NCI-H2081 (cell line): Measurements from ENCODE around the gene MED12.

Experiments
- DNase-seq, 2 experiments: peaks; one replicate each; lab custom pipeline; 2025; lab: John Stamatoyannopoulos, UW

MED12 gene

DNA sequence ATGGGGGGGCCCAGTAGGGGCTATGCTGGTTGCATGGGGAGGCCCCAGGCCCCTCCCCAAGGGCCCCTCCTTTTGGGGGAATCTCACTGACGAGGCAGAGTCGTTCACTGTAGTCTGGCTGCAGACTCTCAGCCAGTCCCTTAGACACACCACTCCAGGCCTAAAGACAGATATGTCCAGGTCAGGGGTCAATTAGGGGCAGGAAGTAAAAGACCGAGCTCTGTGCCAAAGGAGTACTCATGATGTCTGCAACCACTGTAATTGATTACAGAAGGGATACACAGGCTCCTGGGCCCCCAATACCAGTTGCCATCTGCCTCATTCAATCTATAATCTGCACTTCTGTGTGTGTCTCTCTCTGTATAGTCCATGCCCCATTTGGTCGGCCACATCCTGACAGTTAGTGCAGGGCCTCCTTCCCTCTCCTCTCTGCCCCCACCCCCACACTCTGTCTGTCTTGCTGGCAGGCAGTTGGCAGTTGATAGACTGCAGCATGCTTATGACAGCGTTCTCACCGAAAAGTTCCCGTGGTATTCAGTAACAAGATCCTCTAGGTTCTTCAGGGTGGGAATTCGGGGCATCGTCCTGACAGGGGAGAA is 10.5 kb upstream of the MED12 start:
- no peak for DNase-seq

DNA sequence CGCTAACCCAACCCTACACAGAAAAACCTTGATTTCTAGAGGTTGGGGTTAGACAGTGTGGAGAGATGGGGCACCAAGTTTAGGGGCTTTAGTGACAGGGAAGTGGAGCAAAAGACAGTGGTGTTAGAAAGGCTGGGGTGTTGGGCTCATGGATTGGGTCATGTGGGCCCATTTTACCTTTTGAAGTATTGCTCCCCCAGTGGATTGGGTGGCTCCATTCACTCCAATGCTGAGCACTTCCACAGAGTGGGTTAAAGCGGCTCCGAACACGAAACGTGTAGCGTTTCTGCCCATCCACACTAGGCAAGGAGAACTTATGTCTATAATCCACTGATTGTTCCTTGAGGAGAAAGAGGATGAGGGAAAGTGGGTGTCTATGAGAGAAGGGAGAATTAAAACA is 9.3 kb upstream of the MED12 start:
- DNase-seq = no peak

DNA sequence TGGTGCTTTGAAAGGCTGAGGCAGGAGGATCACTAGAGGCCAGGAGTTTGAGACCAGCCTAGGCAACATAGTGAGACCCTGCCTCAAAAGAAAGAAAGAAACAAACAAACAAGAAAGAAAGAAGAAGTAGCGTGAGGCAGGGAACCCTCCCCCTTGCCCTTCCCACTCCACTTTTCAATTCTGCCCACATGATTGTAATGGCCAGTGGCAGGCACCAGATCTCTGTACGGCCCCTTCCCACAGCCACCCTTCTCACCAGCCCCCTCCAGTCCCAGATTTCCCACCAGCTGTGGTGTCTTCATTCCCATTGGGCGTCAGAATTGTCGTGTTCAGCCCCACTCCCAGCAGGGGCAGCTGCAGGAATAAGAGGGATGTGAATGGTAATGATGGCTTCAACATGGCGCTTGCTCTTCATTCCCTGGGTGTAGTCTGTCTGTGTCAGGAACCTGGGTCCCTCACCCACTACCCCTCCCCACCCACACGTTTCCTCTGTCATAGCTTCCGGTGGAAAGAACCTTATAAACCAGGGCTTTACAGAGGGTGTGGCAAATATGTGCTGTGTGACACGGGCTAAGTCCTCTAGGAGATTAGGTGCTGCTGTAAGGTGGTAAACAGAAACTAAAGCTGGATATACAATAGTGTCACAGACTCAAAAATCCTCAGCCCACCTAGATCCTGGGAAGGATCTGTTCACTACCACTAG is 7.1 kb upstream of the MED12 start, which contains the start of gene IL2RG:
Gene IL2RG (minus strand): TSS at position 437 of the 703 bp plus-strand sequence. CDS start 38 bp downstream, at position 399.
- no peak for DNase-seq

DNA sequence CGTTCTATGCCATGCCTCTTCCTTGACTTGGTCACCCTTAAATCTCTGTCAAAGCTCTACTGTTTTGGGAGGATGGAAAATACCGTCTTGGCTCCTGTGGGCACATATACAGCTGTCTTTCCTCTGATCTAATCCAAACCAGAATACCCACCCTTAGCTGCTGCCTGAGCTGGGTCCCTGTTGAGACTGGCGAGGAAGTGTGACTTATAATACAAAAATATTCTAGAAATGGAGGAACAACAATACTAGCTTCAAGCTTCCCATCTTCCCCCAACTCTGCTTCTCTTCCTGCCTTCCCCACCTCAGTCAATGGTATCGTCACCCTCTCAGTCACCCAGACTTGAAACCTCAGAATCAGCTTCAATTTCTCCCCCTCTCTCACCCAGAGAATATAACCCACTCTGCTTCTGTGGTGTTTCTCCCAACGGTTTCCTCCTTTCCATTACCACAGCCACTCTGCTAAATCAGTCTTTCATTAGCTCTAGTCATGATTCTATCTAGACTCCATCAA is 6.4 kb upstream of the MED12 start:
- DNase-seq = no peak

DNA sequence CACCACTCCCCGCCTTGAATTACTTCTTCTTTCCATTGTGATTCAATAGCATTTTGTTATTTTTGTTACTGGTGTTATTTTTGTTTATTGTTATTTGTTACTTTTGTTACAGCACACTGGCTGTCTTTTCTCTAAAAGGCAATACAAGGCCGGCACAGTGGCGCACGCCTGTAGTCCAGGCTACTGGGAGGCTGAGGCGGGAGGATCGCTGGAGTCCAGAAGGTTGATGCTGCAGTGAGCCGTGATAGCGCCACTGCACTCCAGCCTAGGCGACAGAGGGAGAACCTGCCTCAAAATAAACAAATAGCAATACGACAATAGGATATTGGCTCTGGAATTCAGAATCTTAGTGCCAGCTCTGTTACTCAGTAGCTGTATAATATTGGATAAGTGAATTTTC is 1.0 kb upstream of the MED12 start:
- DNase-seq = no peak

DNA sequence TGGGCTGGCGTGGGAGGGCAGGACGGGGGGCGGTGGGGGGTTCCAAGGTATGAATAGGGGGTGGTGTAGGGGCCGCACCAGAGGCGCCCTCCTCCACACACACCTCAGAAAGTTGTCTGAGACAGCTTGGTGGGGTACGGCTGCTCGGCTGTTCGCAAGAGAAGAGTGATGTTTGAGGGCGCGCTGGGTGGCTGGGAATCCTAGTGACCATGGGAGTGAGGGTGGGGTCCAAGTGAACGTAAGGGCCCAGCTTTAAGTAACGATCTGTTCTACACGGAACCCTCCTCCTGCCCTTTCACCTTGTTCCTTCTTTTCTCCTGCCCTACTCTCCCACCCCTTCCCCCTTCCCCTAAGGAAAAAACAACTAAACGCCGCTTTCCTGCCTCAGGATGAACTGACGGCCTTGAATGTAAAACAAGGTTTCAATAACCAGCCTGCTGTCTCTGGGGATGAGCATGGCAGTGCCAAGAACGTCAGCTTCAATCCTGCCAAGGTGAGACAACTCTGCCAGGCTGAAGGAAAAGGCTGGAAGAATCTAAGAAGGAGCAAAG is 664 bp downstream of the MED12 start:
- no peak for DNase-seq

DNA sequence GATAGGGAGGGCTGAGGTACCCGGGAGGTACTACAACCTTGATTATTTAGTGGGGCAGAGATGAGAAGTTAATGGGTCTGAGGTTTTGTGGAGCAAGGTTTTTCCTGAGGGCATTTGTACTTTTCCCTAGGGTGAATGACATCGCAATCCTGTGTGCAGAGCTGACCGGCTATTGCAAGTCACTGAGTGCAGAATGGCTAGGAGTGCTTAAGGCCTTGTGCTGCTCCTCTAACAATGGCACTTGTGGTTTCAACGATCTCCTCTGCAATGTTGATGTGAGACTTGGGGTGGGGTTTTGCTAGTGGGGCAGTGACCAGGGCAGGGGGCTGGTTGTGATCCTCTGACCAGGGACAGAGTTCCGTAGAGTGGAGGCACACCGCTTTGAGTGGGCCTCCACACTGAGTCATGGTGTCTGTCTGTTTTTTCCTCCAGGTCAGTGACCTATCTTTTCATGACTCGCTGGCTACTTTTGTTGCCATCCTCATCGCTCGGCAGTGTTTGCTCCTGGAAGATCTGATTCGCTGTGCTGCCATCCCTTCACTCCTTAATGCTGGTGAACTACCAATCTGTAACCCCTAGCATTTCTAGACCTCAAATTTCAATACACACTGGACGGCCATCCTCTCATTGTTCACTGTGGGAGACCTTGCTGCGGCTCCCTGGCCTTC is 9.9 kb downstream of the MED12 start:
- DNase-seq = no peak

DNA sequence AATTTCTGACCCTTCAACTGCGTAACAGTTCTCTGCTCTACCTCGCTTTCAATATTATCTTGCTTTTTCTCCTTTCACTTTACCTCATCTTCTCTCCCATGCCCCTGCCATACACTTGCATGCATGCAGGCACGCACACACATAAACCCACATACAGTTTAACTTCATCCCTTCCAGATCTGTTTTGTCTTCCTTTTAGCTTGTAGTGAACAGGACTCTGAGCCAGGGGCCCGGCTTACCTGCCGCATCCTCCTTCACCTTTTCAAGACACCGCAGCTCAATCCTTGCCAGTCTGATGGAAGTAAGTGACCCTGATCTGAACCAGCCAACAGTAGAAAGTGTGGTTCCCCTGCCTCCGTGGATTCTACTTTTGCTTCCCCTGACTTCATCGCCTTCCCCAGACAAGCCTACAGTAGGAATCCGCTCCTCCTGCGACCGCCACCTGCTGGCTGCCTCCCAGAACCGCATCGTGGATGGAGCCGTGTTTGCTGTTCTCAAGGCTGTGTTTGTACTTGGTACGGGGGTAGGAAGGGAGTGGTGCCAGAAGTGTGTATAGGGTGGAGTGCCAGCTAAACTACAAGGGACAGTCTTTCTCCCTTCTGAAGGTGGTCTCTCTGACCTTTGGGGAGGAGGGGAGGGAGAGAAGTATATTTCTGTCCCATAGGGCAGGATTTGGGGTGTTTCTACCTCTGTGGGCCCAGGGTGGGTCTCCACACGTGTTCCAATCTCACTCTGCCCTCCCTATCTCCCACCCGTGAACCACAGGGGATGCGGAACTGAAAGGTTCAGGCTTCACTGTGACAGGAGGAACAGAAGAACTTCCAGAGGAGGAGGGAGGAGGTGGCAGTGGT is 10.7 kb downstream of the MED12 start:
- DNase-seq = peak; percentile 29 to 34

DNA sequence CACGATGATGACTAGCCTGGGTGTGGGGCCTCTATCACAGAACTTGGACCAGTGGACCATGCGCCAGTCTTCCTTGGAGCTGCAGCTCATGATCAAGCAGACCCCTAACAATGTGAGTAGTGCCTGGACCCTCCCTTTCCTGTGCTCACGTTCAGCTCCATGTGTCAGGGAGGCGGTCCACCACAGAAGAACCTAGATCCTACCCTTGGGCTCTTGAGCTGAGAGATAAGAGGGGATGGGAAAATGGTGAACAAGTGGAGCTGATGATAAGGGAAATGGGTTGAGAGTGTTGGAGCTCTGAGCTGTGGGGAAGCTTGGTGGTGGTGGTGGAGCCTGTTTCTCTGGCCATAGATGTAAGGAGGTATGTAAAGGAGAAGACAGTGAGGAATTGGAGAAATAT is 13.1 kb downstream of the MED12 start:
- DNase-seq = no peak

DNA sequence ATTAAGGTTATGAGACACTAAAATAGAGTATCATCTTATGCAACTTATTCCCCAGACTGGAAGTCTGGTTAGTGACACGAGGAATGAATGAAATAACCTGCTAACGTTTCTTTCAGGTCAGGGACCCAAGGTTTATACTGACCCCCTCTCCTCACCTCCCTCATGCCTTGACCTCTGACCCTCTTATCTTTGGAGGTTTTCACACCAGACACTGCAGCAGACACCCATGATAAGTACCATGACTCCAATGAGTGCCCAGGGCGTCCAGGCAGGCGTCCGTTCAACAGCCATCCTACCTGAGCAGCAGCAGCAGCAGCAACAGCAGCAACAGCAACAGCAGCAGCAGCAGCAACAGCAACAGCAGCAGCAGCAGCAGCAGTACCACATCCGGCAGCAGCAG is 22.0 kb downstream of the MED12 start:
- DNase-seq = no peak

DNA sequence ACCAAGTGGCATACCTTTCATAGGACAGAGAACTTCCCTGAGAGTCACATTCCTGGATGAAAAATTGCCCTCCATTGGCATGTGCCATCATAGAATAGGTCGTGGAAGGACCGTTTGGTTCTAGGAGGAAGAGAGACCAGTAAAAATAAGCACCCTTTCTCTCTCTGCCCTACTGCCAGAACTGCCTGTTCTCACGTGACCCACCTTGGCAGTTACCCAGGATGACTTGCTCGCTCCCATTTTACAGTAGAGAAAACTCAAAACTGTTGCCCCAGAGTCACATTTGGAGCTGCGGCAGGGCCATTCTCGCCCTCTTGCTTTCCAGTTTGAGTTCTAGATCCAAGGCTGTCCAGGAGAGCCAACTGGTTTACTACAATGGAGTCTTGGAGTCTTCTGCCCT is 25.1 kb downstream of the MED12 start:
- DNase-seq = no peak

DNA sequence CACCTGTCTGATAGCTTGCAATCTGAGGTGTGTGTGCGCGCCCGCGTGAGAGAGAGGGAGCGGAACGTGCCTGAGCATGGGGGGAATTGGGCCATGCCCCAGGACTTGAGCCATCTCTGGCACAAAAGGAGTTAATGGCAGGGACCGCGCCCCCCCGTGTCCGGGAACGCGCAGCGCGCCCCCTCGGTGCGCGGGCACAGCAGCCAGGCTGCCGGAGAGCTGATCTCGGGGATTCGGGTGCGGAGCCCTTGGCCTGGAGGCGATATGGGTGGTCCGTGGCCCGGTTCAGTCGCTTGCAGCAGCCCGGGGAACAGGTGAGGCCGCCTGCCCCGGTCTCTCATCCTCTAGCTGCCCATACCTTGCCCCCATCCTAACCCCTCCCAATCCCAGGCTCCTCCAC is 26.3 kb downstream of the MED12 start, which contains the start of gene NLGN3:
Gene NLGN3 (plus strand): TSS at position 191 of the 400 bp plus-strand sequence. CDS start 2,909 bp downstream, outside the sequence.
- no peak for DNase-seq

DNA sequence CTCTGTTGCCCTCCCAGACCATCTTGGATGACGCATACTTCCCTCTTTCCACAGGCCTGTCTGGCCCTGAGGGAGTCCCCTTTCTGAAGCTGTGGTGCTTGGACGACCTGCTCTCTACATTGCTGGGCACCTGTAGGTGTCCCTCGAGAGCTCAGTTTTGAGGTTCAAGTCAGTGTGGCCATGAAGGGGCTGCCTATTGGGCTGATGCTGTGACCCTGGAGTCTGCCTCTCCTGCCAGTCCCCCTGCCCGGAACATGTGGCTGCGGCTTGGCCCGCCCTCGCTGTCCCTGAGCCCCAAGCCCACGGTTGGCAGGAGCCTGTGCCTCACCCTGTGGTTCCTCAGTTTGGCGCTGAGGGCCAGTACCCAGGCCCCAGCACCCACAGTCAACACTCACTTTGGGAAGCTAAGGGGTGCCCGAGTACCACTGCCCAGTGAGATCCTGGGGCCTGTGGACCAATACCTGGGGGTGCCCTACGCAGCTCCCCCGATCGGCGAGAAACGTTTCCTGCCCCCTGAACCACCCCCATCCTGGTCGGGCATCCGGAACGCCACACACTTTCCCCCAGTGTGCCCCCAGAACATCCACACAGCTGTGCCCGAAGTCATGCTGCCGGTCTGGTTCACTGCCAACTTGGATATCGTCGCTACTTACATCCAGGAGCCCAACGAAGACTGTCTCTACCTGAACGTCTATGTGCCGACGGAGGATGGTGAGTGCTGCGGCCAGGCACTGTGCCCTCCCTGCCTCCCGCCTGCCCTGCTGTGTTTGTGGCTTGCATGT is 29.3 kb downstream of the MED12 start:
- DNase-seq = no peak

DNA sequence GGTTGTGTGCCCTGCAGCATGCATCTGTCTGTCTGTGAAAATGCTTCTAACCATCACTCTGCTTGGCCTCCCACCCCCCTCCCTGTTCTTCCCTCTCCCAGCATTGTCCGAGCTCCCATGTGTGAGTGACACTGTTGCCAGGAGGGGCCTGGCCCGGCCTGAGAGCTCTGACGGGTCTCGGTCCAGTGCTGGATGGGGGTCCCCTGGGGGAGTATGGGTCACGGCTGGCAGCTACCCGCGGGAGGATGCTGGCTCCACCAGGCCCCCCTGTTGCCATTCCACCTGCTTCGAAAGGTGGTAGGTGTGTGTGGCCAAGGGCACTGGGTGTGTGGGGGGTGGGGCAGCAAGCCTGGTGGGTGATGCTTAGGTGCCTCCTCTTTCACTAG is 29.9 kb downstream of the MED12 start:
- no peak for DNase-seq

DNA sequence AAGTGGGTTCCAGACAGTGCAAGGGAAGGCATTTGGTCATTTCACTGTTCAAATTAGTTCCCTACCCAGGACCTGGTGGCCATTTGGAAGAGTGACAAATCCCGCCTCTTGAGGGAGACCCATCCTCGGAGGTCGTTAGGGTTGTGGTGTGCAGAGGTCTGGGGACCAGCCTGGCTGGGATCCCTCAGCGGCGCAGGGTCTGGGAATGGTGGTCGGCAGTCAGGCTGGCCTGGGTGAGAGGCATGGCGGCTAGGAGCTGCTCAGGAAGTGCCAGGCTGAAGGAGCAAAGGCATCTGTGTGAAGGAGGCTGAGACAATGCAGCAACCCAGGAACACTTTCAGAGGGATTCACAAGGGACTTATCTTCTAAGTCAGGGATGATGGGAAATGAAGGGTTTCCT is 33.0 kb downstream of the MED12 start:
- no peak for DNase-seq

DNA sequence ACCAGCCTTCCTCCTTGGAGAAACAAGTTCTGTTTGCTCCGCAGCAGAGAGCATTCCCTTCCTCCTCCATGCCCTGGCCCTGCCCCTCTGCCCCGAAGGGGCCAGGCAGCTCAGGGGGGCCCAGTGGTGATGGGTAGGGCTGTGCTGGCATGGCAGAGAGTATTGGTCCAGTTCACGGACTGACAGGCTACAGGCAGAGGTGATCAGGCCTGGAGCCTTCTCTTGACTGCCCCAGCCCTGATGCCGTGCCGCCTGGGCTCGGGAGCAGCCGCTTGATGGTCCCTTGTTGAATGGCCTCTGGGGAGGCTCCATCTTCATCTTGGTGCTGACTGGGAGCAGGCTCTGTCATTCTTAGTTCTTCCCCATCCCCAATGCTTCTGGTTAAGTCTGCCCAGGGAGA is 35.8 kb downstream of the MED12 start:
- no peak for DNase-seq

DNA sequence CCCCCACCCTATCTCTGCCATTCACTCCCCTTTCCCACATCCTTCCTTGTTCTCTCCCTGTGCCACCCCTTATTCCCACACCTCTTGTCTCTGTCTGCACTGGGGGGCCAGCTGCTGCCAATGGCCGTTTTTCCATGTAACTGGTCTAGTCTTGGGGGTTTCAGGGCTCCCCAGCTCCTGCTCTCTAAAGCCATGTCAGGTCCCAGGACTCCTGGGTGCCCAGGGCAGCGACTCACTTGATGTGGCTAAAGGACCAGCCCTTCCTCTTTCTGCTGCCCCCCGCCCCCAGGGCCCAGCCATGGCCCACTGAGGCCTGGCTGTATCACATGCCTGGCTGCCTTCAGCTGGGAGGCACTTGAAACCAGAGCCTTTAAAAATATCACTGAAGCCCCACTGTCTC is 36.2 kb downstream of the MED12 start:
- DNase-seq = no peak

DNA sequence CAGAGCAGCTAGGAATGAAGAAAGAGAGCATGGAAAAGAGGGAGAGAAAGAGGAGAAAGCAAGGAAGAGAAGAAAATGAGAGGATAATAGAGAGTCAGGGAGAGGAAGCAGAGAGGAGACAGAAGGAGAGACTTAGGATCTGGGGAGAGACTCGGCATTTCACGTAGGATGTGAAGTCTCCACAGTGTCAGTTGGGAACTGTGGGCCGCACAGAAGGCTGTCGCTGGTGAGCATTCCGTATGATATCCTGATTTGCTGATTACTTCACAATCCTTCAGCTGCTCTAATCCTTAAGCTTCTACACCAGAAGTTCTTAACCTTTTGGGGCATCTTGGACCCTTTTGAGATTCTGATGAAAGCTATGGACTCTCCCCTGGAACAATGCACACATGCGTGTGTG is 40.2 kb downstream of the MED12 start:
- no peak for DNase-seq

DNA sequence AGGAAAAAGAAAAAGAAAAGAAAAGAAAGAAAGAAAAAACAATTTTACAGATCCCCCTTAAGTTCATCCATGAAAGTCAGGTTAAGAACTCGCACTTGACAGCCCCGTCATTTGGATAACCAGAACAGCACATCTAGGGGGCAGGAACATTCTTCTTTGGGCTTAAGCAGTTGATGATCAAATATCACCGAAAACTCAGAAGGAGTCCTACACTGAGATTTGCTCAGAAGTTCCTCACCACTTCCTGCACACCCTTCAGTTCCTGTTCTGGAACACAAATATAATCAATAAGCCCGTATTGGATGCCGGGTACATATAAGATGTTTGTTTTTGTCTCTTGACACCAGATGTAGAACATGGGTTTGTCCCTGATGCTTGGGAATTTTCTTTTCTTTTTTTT is 40.9 kb downstream of the MED12 start:
- DNase-seq = no peak

DNA sequence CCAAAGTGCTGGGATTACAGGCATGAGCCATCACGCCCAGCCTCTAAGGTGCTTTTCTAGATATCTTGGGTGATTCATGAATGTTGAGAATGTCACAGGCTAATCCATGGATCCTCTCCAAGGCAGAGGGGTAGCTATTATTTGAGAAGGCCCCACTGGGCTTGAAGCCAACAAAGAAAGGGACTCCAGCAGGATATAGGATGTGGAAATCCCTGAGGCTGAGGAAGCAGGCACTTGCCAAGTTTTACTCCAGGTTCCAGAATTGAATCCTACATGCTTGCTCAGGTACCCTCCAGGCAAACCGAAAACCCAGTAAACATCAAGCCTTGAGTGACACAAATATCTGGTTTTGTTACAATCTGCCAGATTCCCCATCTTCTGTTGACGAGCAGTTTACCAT is 42.1 kb downstream of the MED12 start:
- no peak for DNase-seq

DNA sequence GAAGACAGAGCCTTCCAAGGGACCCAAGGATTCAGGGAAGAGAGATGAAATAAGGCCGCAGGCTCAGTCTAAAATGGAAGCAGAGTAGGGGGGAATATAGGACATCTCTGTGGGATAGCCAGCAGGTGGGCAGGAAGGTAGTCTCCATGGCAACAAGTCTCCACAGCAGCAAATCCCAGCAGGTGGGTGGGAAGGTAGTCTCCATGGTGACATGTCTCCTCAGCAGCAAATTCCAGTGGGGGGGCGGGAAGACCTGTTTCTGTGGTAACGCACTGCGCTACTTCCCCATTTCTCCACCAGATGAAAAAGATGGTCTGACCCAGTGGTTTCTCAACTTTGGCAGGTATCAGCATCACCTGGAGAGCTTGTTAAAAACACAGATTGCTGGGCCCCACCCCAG is 44.6 kb downstream of the MED12 start:
- DNase-seq = no peak
